T1000 (cell line): ENCODE data around the gene THSD4.
A peak's percentile ranks its signal among the peaks of the same experiment; 100 is the strongest.
"Not testable (repeated sequence)": the region's sequence is repeated elsewhere in the genome, so short reads cannot be mapped to it uniquely, and the experiment has no call there.

Experiments
- DNase-seq: peaks from one replicate; lab custom pipeline; 2025; ENCODE audit warnings: mixed read lengths; lab: John Stamatoyannopoulos, UW

Gene THSD4

GRCh38 chr15:71426792-71427191, 311.5 kb downstream of the THSD4 start:
- no peak for DNase-seq

GRCh38 chr15:71430782-71431181, 315.5 kb downstream of the THSD4 start:
- no peak for DNase-seq

GRCh38 chr15:71431343-71432336, 316.4 kb downstream of the THSD4 start:
- no peak for DNase-seq

DNA sequence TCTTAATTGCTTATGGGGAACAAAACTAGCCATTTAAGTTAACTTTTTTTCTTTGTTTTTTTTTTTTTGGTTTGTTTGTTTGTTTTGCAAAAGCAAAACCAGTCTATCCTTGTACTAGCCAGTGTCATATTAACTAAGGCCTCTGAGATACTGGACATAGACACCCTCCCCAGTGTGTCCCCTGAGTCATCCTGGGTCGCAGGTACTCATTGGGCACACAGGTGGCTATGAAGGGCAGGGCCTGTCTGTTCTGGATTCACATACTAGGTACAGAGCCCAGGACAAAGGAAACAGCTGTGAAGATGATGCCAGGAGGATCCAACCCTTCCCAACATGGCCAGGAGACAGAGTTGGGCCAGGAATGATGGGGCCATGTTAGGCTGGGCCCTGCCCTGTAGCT, 318.1 kb downstream of the THSD4 start:
- no peak for DNase-seq

DNA sequence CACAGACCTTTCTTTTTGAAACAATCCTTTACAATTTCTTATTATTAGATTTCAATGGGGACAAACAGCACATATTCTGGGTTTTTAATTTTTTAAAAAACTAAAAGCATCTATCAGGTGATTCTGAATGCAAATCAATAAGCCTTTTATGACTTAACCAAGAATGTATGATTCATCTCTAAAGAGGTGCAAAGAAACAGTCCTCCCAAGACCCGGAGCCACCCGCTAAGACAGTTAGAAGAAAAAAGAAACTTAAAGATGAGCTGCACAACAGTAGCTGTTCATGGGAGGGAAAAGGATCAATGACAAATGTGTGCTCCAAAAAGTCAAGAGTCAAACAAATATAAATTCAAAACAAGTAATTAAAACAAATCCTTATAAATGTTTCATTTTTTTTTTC, 319.5 kb downstream of the THSD4 start:
- no peak for DNase-seq

DNA sequence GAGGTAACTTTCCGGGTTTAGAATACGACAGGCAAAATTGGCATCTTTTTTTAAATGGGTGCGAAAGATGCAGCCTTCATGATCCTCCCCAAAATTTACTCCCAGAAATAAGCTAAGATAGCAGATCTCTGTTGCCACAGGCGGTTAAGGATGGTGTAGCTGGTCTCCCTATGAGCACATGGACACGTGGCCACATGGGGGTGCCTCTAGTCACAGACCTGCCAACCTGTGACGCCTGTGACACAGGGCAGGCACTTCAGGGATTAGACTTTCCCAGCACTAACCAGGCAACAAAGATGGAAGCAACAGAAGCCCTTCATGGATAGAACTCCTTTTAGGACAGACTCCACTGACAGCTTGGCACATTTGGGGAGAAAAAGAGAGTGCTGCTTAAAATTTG, 320.3 kb downstream of the THSD4 start:
- DNase-seq, result no peak

GRCh38 chr15:71436854-71437253, 321.6 kb downstream of the THSD4 start:
- no peak for DNase-seq

DNA sequence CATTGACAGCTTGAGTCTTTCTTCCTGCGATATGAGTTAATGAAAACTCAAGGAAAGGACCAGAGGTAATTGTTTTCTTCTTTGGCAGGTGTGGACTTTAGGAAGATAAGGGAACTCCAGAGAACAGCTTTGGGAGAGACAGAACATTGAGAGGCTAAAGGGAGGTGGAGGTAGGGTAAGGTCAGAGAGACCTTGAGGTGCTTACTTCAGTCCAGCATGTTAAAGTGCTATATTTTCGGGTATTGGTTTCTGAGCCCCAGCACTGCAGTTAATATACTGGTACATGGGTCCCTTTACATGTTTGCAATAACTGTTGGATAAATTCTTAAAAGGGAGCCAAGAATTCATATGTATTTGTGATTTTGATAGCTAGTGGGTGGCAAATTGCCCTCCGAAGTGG, 322.1 kb downstream of the THSD4 start:
- no peak for DNase-seq

GRCh38 chr15:71437919-71438318, 322.6 kb downstream of the THSD4 start:
- DNase-seq, result no peak

DNA sequence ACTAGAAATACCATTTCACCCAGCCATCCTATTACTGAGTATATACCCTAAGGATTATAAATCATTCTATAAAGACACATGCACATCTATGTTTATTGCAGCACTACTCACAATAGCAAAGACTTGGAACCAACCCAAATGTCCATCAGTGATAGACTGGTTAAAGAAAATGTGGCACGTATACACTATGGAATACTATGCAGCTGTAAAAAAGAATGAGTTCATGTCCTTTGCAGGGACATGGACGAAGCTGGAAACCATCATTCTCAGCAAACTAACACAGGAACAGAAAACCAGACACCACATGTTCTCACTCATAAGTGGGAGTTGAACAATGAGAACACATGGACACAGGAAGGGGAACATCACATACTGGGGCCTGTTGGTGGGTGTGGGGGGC, 324.2 kb downstream of the THSD4 start:
- not testable (repeated sequence) for DNase-seq

DNA sequence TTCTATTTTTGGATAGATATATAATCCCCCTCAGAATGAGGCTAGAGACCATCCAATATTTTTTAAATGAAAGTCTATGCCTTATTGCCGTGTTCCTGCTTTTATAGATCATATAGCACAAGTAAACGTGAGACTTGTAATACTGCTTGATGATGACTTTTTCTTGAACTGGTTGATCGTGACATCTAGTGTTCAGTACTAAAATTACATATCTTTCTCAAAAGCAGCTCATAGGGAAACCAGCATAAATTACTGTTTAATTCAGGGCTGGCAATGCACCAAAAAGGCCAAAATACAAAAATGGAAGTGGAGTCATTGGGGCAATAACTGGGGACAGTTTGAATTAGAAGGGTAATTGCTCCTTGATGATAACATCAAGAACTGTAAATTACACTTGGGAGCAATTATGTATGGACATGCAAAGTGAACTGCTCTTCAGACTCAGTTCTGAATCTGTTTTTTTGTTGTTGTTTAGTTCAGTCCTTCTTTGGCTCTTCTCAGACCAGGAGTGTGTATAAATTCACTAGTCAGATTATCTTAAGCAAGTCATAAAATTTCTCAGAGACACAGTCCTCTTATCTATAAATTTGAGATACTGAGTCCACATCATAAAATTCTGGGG, 325.3 kb downstream of the THSD4 start:
- DNase-seq, result no peak

DNA sequence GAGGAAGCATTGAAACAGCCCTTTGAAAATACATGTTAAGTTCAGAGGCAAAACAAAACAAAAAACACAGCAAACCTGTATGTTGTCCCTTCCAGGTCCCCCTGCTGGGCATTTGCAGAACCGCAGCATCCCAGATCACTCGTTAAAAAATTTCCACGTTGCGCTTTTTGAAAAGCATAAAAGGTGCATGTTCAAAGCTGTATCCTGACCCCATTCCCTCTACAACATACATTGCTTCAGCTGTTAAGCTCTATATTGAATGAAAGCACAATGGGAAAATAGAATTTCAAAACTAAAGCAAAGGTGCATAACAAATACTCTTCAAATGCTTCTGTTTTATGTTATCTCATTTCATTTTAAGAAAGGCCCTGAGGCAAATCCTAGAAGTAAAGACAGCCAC, 328.3 kb downstream of the THSD4 start:
- DNase-seq, result no peak

DNA sequence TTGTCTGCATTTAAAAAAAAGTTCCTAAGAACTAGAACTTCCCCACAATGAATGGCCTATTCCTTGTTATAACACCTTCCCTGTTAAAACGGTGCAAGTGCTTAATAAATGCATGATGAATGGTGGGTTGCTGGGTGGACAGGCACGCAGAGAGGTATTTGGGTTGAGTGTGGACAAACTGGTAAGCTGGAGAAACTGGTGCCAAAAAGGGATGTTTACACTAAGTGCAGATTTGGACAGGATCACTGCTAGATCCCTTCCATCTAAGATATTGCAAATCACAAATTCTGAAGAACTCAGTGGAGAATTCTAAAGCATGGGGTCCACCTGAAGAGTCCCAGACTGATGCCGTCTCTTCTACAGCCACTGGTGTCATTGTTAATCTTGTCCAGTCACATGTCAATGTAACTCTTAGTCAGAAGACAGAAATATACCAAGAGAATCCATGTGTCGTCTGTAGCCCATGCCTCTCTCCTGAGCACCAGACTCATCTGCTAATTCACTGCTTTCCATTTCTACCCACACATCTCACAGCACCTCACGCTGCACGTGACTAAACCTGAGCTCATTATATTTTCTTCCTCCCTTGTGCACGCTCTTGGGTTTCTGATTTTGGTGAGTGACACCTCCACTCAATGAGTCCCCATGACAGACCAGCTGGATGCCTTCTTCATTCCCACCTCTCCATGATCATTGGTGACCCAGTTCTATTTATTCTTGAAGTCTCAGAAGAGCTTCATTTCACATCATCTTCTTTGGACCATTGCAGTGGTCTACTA, 328.9 kb downstream of the THSD4 start:
- DNase-seq, result no peak

- DNase-seq, result no peak
These were observed 329.8 kb downstream of the THSD4 start for GRCh38 chr15:71444866-71445590.

GRCh38 chr15:71447328-71448250, 332.3 kb downstream of the THSD4 start:
- DNase-seq, result no peak

DNA sequence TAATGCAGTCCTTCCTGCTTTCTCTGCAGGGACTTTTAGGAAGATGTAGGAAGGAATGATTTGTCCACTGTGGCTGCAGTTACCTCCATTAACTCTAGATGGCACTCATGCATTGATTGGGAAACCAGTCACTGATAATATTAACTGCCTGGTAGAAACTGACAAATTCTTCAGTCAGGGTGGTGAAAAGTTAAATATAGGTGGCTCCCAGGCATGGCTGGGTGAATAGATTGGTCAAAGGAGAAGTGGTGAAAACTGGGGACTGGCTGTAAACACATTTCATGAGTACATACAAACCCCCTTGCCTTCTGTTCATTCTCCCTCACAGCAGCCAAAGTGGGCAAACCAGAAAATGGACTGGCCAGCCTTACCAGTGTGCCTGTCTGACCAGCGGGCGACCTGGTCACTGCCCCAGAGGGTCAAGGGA, 333.4 kb downstream of the THSD4 start:
- peak; percentile 20 for DNase-seq

GRCh38 chr15:71449363-71449762, 334.1 kb downstream of the THSD4 start:
- no peak for DNase-seq

GRCh38 chr15:71449956-71450355, 334.7 kb downstream of the THSD4 start:
- no peak for DNase-seq

- DNase-seq, result no peak
These were observed 335.9 kb downstream of the THSD4 start for GRCh38 chr15:71451130-71451529.

GRCh38 chr15:71452893-71453292, 337.6 kb downstream of the THSD4 start:
- DNase-seq, result no peak
